ENCODE data around the gene CTDNEP1.

GRCh38 chr17:7207120-7208001 is 44.2 kb downstream of the CTDNEP1 start:
- TF ChIP-seq EZH2 (IDR thresholded peaks at IDR 0.05) (no peak), POLR2AphosphoS5 (IDR thresholded peaks at IDR 0.05; ENCODE audit: borderline replicate concordance, low read depth, low read length) (no peak), FOXP2 (optimal IDR thresholded peaks at IDR 0.05; ENCODE audit: control extremely low read depth, extremely low read length, insufficient read depth) (no peak)
